Right cardiac atrium (tissue), 5 donors: ENCODE measurements around the gene MRTFA. TPM values are rescaled to one million over a fixed set of nuclear protein-coding genes. Genes with fewer than 3 reads are reported as not detected.
A peak's percentile ranks its signal among the peaks of the same experiment; 100 is the strongest.

Source experiments
- ATAC-seq, 2 donors: fragments of 200-7000 bp; cut with Tn5 transposase; one replicate each; pipeline versions ENCODE4 v1.8.0 to v1.9.1; 2020; ENCODE audit warnings: moderate library complexity in 2 of 2, mild to moderate bottlenecking in 1 of 2
- DNase-seq, 3 donors: peaks; one replicate each; pipeline ENCODE4 v3.0.0-alpha.2; 2020
- H3K27ac ChIP-seq: one replicate; pipeline ENCODE4 v1.5.1; 2013; ENCODE audit warnings: mild to moderate bottlenecking, low read length, control low read depth, moderate library complexity
- H3K27me3 ChIP-seq: one replicate; pipeline ENCODE4 v1.6.1; 2013; ENCODE audit not compliant: control insufficient read depth, insufficient read depth
- H3K4me1 ChIP-seq: one replicate; pipeline ENCODE4 v1.6.1; 2013; ENCODE audit warnings: low read length; ENCODE audit not compliant: control insufficient read depth, insufficient read depth
- H3K4me3 ChIP-seq: one replicate; pipeline ENCODE4 v1.5.1; 2013; ENCODE audit warnings: low read length, control low read depth
- H3K9me3 ChIP-seq: one replicate; pipeline ENCODE4 v1.6.1; 2013; ENCODE audit warnings: low read length; ENCODE audit not compliant: control insufficient read depth
- WGBS: extraction: QIAGEN DNeasy Blood & Tissue Kit; methylation state at CpG from one replicate; pipeline ENCODE4 v1.1.7; 2013; 5-methylcytosine and 5-hydroxymethylcytosine counted together
- intact Hi-C, 4 donors: fragments of 100-400 bp; cut with DNase I; formaldehyde crosslinking; loops; one replicate each; pipeline versions ENCODE4 v1.11.0 to v1.14.0; 2022 to 2023
- polyA plus RNA-seq: library from polyadenylated mRNA; stranded (reverse); fragments of 200-250 nt; gene quantifications from one replicate; pipeline ENCODE4 v1.2.3, GENCODE V29; 2013
- total RNA-seq, 4 donors: library from RNA; stranded (reverse); fragmentation: NEBNext Ultra II Directional; extraction: Animal tissue kit (Norgen Biotek cat#: 25700); gene quantifications; one replicate each; pipeline ENCODE4 v1.2.1, GENCODE V29; 2021
- donor health status: healthy with polysubstance abuse.
- donor health status: DM: no; HTN: yes; CAD: no.
- donor health status: DM: no; HTN: no; CAD: no.
- donor health status: DM: no; HTN: yes; CAD: no; lungs with severe emphysema.
- donor health status: DM: yes; HTN: yes; CAD: no.

Gene MRTFA
- total and polyA plus RNA-seq, 5 donors = 22.2 to 40.2 (median 31.6) TPM

DNA sequence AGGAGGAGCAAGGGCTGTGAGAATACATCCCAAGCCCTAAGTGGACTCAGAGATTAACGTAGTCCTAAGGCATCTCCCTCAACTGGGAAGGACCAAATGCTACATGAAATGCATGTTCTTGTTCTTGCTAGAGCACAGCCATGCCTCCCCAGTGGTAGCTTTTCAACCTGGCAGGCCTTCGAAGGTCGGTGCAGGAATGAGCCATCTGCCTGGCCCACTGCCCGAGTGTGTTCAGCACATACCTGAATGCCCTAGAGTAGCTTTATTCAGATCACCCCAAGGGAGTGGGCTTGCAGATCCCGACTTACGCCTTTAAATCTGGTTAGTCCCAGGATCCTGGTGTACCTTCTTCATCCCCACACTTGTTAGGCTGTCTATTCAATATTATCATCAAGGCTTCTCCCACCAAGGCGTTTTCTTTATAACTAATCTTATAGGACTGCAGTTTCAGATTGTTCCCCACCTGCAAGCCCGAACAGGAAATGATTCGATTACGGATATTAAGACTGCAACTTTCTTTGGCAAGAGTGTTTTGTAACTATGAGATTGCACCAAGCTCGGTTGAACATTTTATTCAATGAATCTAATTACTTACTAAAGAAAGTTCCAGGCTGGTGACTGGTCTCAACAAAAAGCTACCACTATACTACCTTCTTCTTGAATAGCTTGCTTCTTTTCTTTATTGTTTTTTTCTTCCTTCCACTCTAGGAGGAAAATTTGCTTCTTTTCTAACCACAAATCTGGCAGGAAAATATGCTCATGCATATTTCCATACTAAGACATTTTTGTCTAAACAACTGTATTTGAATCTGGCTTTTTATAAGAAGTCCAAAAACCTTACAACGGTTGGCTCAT, 150.5 kb downstream of the MRTFA start:
- Histone ChIP-seq H3K27ac (no peak overlapping the region), H3K4me3 (no peak overlapping the region), H3K4me1 (peaks cover 10% of the 10 kb centered on the region), H3K27me3 (no peaks in the 10 kb centered on the region), H3K9me3 (no peaks in the 10 kb centered on the region)
- intact Hi-C loops = loop anchor here in 2 of 4 donors (5.0 to 10.0 kb wide), 2 partner anchors 34 to 51 kb away; no protein-coding TSS in a partner anchor
- ATAC-seq (peak in 1 of 2 donors; percentile 22), DNase-seq (peak in 1 of 3 donors; percentile 63)
- WGBS = 67% methylated on average over 12 of the region's 12 CpGs

DNA sequence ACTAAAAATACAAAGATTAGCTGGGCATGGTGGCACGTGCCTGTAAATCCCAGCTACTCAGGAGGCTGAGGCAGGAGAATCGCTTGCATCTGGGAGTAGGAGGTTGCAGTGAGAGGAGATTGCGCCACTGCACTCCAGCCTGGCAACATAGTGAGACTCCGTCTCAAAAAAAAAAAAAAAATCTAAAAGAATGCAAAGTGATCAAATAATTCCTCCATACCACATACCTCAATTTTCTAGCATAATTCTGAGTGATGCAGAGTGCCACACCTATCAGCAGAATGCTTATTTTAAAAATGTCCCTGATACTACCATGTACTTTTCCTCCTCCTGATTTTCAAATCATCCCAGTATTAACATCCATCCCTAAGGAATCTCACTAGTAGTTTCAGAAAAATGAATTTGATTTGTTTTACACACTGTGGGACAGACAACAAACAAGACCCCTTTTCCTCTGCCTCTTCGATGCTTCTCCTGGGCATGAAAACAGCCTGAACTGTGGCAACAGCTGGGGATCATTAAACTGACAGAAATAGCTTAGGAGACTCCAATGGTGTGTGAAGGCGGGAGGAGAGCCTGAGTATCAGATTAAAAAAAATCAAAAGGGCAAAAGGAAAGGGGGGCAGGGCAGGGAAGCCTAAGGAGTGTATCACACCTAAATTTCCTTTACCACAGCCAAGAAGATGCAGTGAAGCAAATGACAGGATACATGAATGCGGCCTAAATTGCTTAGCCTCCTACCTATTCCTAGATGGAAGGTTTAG, 151.4 kb downstream of the MRTFA start:
- peak; percentile 28 to 48 for ATAC-seq
- Histone ChIP-seq H3K4me1 (peaks cover 10% of the 10 kb centered on the region), H3K9me3 (no peaks in the 10 kb centered on the region), H3K27me3 (no peaks in the 10 kb centered on the region), H3K4me3 (no peak overlapping the region), H3K27ac (no peak overlapping the region)
- intact Hi-C loops = loop anchor here in 2 of 4 donors (5.0 to 10.0 kb wide), 2 partner anchors 33 to 50 kb away; no protein-coding TSS in a partner anchor
- DNase-seq = no peak
- WGBS = 74% methylated on average over 7 of the region's 7 CpGs

DNA sequence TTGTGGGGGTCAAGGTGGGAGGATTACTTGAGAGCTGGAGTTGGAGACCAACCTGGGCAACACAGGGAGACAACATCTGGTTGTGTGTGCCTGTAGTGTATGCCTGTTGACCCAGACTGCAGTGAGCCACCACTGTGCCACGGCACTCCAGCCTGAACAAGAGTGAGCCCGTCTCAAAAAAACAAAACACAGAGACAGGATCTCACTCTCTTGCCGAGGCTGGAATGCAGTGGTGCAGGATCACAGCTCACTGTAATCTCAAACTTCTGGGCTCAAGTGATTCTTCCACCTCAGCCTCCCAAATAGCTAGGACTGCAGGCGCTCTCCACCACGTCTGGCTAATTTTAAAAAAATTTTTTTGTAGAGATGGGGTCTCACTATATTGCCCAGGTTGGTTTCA, 153.6 kb downstream of the MRTFA start:
- ATAC-seq (no peak), DNase-seq (no peak)
- no peaks in the 10 kb centered on the region for H3K27me3 ChIP-seq
- H3K4me3 ChIP-seq = no peak overlapping the region
- no peaks in the 10 kb centered on the region for H3K9me3 ChIP-seq
- intact Hi-C loops = loop anchor here in 2 of 4 donors (10.0 kb wide), 1 partner anchor 48 kb away; no protein-coding TSS in a partner anchor
- peaks cover 12% of the 10 kb centered on the region for H3K4me1 ChIP-seq
- WGBS = 93% methylated on average over 5 of the region's 5 CpGs
- H3K27ac ChIP-seq = no peak overlapping the region

DNA sequence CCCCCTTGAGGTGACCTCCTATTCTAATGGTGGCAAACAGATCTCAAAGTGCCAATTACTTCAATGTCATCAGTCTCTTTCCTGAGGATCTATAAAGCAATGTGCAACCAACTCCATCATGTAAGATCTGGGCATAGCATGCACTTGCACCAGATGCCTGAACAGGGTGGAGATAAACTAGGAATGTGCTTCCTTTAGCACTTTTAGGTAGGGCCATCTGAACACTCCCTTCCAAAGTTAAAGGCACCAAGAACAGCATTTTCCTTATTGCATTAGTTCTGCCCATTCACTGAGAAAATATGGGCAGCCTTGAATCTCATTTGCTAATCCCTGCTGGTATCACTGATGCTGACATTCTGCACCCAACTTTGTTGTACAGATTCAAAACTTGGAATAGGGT, 154.1 kb downstream of the MRTFA start:
- H3K27ac ChIP-seq = no peak overlapping the region
- intact Hi-C loops = loop anchor here in 2 of 4 donors (10.0 kb wide), 1 partner anchor 48 kb away; no protein-coding TSS in a partner anchor
- H3K4me3 ChIP-seq = no peak overlapping the region
- peaks cover 14% of the 10 kb centered on the region for H3K4me1 ChIP-seq
- no peaks in the 10 kb centered on the region for H3K9me3 ChIP-seq
- H3K27me3 ChIP-seq = no peaks in the 10 kb centered on the region
- no peak for ATAC-seq
- DNase-seq = no peak

DNA sequence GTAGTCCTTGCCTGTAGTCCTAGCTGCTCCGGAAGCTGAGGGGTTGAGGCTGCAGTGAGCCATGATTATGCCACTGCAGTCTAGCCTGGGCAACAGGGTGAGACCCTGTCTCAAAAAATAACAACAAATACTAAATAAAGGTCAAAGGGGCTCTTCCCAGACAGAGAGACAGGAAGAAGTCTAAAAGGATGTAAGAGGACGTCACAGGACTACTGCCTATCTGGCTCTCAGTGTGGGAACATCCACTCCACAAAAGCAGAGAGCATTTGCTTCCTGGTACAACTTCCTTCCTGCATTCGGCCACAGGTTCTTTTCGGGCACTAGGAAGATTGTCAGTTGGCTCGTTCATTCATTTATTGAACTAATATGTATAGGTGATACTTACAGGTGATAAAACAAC, 155.5 kb downstream of the MRTFA start:
- Histone ChIP-seq H3K27me3 (no peaks in the 10 kb centered on the region), H3K27ac (no peak overlapping the region), H3K4me3 (no peak overlapping the region), H3K4me1 (peaks cover 15% of the 10 kb centered on the region), H3K9me3 (no peaks in the 10 kb centered on the region)
- ATAC-seq (no peak), DNase-seq (no peak)
- intact Hi-C loops = loop anchor here in 2 of 4 donors (10.0 kb wide), 1 partner anchor 46 kb away; no protein-coding TSS in a partner anchor
- WGBS = 56% methylated on average over 5 of the region's 5 CpGs

DNA sequence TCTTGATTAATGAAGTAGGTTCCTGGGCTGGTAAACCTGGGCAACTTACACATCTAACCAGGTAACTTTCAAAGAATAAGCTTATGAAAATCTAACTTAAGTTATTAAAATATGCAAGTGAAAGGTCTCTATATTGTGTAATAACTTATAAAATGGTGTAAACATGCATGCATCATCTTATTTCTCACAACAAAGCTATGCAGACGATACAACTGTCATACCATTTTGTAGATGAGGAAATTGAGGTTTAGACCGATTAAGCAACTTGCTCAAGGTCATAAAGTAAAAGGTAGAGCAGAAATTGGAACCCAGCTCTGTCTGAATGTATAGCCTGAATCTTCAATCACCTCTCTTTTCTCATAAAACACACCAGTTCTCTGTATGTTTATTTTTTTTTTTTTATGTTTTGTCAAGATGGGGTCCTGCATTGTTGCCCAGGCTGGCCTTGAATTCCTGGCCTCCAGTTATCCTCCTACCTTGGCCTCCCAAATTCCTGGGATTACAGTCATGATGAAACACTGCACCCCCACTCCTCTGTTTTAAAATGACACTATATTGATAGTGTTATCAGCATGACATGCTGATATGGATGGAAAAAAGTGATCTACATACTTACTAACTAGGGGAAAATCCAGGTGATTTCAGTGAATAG, 156.5 kb downstream of the MRTFA start:
- H3K4me1 ChIP-seq = peaks cover 7% of the 10 kb centered on the region
- intact Hi-C loops = loop anchor here in 2 of 4 donors (10.0 kb wide), 1 partner anchor 45 kb away; no protein-coding TSS in a partner anchor
- no peak for ATAC-seq

DNA sequence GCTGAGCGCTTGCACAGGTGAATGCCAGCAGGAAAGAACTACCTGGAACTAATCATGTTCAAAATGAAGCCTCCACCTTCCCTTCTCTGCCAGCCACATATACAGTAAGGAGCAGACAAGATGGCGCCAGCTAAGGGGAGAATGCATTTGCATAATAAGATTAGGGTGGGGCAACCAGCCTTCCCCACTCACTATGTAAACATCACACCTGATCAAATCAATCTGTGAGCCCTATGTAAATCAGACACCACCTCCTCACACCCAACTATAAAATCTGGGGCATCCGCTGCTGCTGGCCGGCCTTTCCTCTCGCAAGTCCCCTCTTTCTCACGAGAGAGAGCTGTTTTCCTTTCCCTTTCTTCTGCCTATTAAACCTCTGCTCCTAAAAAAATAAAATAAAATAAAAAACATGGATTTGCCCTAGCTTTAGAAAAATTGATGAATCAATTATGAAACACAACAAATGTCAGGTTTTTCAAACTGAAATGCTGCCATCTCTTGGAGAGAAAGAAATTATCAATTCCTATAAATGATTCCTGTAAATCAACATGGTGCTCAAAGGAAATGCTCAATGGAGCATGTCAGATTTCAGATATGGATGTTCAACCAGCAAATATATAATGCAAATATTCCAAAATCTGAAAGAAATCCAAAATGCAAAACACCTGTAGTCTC, 157.3 kb downstream of the MRTFA start:
- Histone ChIP-seq H3K27ac (no peak overlapping the region), H3K9me3 (no peaks in the 10 kb centered on the region), H3K4me3 (no peak overlapping the region), H3K27me3 (no peaks in the 10 kb centered on the region), H3K4me1 (peaks cover 7% of the 10 kb centered on the region)
- WGBS = 94% methylated on average over 6 of the region's 6 CpGs
- no peak for ATAC-seq
- DNase-seq = no peak
- intact Hi-C loops = no loop called here

More for the DNA sequence above, 156.5 kb downstream of the MRTFA start:
- Histone ChIP-seq H3K27me3 (no peaks in the 10 kb centered on the region), H3K9me3 (no peaks in the 10 kb centered on the region), H3K27ac (no peak overlapping the region), H3K4me3 (no peak overlapping the region)
- DNase-seq = no peak
- WGBS = 74% methylated on average over 2 of the region's 2 CpGs

DNA sequence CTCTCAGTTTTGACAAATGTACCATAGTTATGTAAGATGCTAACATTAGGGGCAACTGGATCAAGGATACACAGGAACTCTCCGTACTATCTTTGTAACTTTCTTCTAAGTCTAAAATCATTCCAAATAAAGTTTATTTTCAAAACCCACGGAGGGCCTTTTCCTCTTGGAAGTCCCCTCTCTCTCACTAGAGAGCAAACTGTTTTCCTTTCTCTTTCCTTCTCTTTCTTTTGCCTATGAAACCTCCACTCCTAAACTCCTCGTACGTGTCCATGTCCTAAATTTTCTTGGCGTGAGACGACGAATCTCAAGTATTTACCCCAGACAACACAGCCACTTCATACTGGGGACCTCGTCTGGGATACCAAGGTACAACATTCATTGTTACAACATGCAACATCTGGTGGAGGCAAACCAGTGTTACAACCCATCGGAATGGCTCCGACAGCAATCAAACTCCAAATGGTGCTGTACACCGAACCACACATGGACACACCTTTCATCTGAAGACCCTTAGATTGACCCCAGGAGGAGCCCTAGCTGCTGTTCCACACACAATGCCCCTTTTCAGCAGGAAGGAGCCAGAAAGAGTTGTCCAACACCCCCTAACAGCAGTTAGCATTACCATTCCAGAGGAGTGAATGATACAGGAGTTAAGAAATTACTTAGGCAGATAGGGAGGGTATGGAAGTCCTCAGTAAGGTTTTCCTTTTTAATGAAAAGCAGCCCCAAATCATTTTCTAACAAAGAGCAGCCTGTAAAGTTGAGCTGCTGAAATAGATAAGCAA, 158.0 kb downstream of the MRTFA start:
- no peak overlapping the region for H3K27ac ChIP-seq
- H3K27me3 ChIP-seq = no peaks in the 10 kb centered on the region
- no peak for DNase-seq
- H3K9me3 ChIP-seq = no peaks in the 10 kb centered on the region
- WGBS = 75% methylated on average over 11 of the region's 11 CpGs
- H3K4me3 ChIP-seq = no peak overlapping the region
- intact Hi-C loops = no loop called here
- no peak for ATAC-seq
- peaks cover 7% of the 10 kb centered on the region for H3K4me1 ChIP-seq

DNA sequence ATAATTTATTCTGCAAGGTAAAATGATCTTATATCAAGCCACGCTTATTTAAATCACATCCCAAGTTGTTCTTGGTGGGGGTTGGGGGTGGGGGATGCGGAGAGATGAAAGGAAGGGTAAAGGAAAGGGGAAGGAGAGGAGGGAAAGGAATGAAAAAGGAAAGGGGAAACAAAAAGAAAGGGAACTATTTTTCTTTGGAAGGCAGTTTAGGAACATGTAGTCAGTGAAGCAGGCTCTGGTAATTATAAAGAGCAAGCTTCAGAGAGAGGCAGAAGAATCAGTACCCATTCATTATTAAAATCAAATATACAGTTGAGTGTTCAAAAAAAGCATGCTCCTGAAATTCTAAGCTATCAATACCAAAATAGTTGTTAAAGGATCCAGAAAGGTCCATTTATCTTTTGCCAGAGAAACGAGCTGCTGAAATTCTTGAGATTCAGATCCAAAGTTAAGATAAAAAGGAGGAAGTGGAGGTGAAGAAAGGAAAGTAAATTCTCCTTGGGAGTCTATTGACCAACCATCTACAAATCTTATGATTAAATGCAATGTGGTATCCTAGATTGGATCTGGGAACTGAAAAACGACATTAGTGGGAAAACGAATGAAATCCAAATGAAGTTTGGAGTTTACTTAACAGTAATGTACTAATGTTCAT, 158.7 kb downstream of the MRTFA start:
- no peaks in the 10 kb centered on the region for H3K9me3 ChIP-seq
- intact Hi-C loops = no loop called here
- no peak overlapping the region for H3K4me3 ChIP-seq
- 51% methylated on average over 5 of the region's 5 CpGs for WGBS
- H3K27ac ChIP-seq = no peak overlapping the region
- ATAC-seq = no peak
- H3K27me3 ChIP-seq = no peaks in the 10 kb centered on the region
- DNase-seq = no peak
- H3K4me1 ChIP-seq = peaks cover 7% of the 10 kb centered on the region
